ENCODE measurements around the gene TSNAXIP1.
A peak's percentile ranks its signal among the peaks of the same experiment; 100 is the strongest.
"Not testable (repeated sequence)": the region's sequence is repeated elsewhere in the genome, so short reads cannot be mapped to it uniquely, and the experiment has no call there.

The TSNAXIP1 gene

GRCh38 chr16:67837190-67837589, 30.5 kb downstream of the TSNAXIP1 start:
- not testable (repeated sequence) for DNase-seq (ENCODE audit: low spot score)

- no peak for DNase-seq (ENCODE audit: low spot score)
These were observed 31.1 kb downstream of the TSNAXIP1 start for GRCh38 chr16:67837811-67838210.

DNA sequence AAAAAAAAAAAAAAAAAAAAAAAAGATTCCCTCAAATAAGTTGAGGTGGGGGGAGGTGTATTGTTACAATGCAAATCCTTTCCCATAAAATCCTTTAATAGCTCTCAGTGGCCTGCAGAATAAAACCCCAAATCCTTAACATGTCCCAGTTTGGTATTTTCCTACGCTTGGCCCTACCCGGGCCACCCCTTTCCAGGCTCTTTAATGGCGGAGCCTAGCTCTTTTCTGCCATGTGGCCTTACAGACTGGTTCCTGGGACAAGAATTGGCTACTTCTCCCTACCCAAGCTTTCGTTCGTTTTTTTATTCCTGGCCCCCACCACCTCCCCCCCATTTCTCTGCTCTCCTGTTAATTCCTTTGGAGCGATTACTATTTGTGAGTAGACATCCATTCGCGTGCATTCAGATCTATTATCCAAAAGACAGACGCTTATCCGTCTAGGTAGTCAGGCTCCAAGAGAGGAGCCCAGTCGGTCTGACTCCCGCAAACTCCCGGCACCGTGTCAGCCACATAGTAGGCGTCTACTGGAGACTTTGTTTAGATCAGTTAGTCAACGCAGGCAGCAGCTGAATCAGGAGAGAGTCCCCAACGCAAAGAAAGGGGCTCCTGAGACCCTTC, 34.6 kb downstream of the TSNAXIP1 start:
- DNase-seq (ENCODE audit: low spot score), result no peak

DNA sequence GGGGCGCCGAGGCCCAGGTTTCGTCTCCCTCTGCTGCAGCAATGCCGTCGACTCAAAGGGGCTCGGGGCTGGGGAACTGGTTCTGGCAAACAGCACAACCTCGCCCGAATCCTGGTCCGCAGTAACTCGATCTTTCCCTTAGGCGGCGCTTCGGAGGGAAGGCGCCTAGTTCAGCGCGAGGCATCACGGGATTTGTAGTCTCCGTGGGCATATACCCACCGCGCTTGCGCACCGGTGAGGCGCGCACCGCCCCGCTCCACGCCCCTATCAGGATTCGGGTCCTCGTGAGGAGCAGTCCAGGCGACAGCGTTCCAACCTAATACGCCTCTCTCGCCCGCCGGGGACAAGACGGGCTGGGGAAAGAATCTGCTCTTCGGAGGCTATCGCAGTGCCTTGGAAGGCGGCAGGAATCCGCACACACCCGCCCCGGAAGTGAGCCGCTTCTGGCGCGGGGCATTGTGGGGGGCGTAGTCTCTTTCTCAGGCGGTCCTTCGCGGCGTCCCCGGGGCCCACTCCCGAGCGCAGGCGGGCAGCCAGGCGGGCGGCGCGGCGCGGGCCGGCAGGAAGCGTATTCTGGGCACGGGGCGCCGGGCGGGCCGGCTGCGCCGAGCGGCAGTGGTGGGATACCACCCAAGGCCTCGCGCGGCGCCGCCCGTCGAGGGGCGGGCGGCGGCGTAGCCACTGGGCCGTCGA, 35.3 kb downstream of the TSNAXIP1 start, which contains the start of gene THAP11:
THAP11 (plus strand) TSS at position 505 of the 693 bp plus-strand sequence. CDS start 235 bp downstream, outside the sequence.
- DNase-seq (ENCODE audit: low spot score), result peak; percentile 98

DNA sequence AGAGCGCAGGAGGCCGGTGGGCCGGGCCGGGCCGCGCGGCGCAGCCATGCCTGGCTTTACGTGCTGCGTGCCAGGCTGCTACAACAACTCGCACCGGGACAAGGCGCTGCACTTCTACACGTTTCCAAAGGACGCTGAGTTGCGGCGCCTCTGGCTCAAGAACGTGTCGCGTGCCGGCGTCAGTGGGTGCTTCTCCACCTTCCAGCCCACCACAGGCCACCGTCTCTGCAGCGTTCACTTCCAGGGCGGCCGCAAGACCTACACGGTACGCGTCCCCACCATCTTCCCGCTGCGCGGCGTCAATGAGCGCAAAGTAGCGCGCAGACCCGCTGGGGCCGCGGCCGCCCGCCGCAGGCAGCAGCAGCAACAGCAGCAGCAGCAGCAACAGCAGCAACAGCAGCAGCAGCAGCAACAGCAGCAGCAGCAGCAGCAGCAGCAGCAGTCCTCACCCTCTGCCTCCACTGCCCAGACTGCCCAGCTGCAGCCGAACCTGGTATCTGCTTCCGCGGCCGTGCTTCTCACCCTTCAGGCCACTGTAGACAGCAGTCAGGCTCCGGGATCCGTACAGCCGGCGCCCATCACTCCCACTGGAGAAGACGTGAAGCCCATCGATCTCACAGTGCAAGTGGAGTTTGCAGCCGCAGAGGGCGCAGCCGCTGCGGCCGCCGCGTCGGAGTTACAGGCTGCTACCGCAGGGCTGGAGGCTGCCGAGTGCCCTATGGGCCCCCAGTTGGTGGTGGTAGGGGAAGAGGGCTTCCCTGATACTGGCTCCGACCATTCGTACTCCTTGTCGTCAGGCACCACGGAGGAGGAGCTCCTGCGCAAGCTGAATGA, 36.0 kb downstream of the TSNAXIP1 start:
- peak; percentile 36 for DNase-seq (ENCODE audit: low spot score)

GRCh38 chr16:67843343-67843765, 36.7 kb downstream of the TSNAXIP1 start:
- DNase-seq (ENCODE audit: low spot score), result no peak

- DNase-seq (ENCODE audit: low spot score), result no peak
These were observed 37.8 kb downstream of the TSNAXIP1 start for GRCh38 chr16:67844497-67844896.

- DNase-seq (ENCODE audit: low spot score), result no peak
These were observed 38.8 kb downstream of the TSNAXIP1 start for GRCh38 chr16:67845291-67846062.

GRCh38 chr16:67846063-67846319, 39.3 kb downstream of the TSNAXIP1 start:
- DNase-seq (ENCODE audit: low spot score), result no peak

DNA sequence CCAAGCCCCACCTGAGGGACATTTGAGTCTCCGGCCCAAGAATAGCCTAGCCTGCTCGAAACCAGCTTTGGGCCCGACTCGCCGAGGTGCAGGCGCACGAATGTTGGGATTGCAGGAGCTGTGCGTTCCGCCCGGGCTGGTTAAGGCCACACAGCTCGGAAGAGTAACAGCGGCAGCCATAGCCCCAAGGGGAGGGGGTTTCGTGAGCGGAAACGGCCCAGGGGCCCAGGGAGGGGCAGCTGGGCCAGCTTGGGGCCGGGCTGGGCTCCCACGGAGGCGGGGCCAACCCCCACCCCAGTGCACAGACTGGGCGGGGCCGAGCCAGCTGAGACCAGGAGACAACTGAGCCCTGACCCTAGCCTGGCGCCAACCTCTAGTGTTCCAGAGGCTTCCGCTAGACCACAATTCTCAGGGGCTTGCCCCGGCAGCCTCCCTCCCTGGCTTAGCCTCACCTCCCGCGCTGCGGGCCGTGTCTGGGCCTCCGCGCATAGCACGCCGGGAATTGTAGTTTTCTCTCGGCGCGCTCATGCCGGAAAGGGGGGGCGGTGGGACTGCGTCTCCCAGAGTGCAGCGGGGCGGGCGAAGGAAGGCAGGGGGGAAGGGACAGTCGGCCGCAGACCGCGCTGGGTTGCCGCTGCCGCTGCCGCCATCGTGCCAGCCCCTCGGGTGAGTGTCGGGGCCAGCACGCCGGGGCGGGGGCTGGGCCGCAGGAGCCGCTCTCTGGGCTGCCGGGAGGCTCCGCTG, 39.8 kb downstream of the TSNAXIP1 start, which contains the start of gene NUTF2:
NUTF2 (plus strand) TSS at position 614 of the 744 bp plus-strand sequence. CDS start 18,198 bp downstream, outside the sequence.
- DNase-seq (ENCODE audit: low spot score), result peak; percentile 94

- peak; percentile 82 for DNase-seq (ENCODE audit: low spot score)
These were observed 40.6 kb downstream of the TSNAXIP1 start, which contains the start of gene CENPT for GRCh38 chr16:67847064-67847861. CENPT (minus strand) TSS chr16:67847693; CDS start chr16:67833859, 13,834 bp downstream.

- DNase-seq (ENCODE audit: low spot score), result no peak
These were observed 41.4 kb downstream of the TSNAXIP1 start for GRCh38 chr16:67848118-67848517.

DNA sequence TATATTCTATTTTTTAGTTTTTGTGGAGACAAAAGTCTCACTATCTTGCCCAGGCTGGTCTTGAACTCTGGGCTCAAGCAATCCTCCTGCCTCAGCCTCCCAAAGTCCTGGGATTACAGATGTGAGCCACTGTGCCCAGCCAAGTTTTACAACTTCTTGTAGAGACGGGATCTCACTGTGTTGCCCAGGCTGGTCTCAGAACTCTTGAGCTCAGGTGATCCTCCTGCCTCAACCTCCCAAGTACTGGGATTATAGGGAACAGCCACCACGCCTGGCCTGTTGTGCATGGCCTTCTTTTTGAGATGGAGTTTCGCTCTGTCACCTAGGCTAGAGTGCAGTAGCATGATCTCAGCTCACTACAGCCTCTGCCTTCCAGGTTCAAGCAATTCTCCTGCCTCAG, 47.0 kb downstream of the TSNAXIP1 start:
- no peak for DNase-seq (ENCODE audit: low spot score)

GRCh38 chr16:67855789-67856188, 49.1 kb downstream of the TSNAXIP1 start:
- no peak for DNase-seq (ENCODE audit: low spot score)

GRCh38 chr16:67856927-67857546, 50.3 kb downstream of the TSNAXIP1 start:
- DNase-seq (ENCODE audit: low spot score), result no peak

- DNase-seq (ENCODE audit: low spot score), result no peak
These were observed 51.0 kb downstream of the TSNAXIP1 start for GRCh38 chr16:67857547-67858233.

- no peak for DNase-seq (ENCODE audit: low spot score)
These were observed 51.8 kb downstream of the TSNAXIP1 start for GRCh38 chr16:67858500-67858899.

GRCh38 chr16:67860589-67861398, 54.1 kb downstream of the TSNAXIP1 start:
- no peak for DNase-seq (ENCODE audit: low spot score)
